Kidney (tissue), 14 donors: Measurements from ENCODE around the gene ENTREP1. TPM values are rescaled to one million over a fixed set of nuclear protein-coding genes. Genes with fewer than 3 reads are reported as not detected.

ENCODE experiments used
- DNase-seq, 5 donors: peaks; one replicate each; pipeline ENCODE4 v3.0.0-alpha.2; 2013 to 2020
- FAIRE-seq: peaks from 2 replicates; lab custom pipeline; 2012; peaks lifted over from hg19 to GRCh38; lab: Jason Lieb, UNC
- H3K27ac ChIP-seq, 2 donors: one replicate each; pipeline ENCODE4 v1.7.0; 2013; ENCODE audit warnings: low read depth in 2 of 2, low read length in 2 of 2, inconsistent platforms in 1 of 2
- H3K27me3 ChIP-seq: one replicate; pipeline ENCODE4 v1.7.1; 2013; ENCODE audit warnings: low read length, inconsistent platforms; ENCODE audit not compliant: control insufficient read depth, insufficient read depth
- H3K36me3 ChIP-seq, 3 donors: one replicate each; pipeline versions ENCODE4 v1.7.0 to v1.7.1; 2013; ENCODE audit warnings: low read length in 3 of 3, control low read depth in 1 of 3, inconsistent platforms in 1 of 3; ENCODE audit not compliant: insufficient read depth in 3 of 3, control insufficient read depth in 2 of 3
- H3K4me1 ChIP-seq, 3 donors: one replicate each; pipeline versions ENCODE4 v1.7.0 to v1.7.1; 2013; ENCODE audit warnings: low read length in 3 of 3, inconsistent platforms in 1 of 3, low read depth in 1 of 3; ENCODE audit not compliant: control insufficient read depth in 2 of 3, insufficient read depth in 2 of 3
- H3K4me3 ChIP-seq, 3 donors: one replicate each; pipeline versions ENCODE4 v1.7.0 to v1.8.1; 2013; ENCODE audit warnings: low read length in 3 of 3, control low read depth in 1 of 3, inconsistent platforms in 1 of 3
- H3K9ac ChIP-seq, 3 donors: one replicate each; pipeline versions ENCODE4 v1.7.0 to v1.7.1; 2013; ENCODE audit warnings: low read length in 3 of 3, control low read depth in 1 of 3, inconsistent platforms in 1 of 3
- H3K9me3 ChIP-seq, 3 donors: one replicate each; pipeline versions ENCODE4 v1.7.0 to v1.7.1; 2013; ENCODE audit warnings: low read length in 3 of 3, control low read depth in 1 of 3, inconsistent platforms in 1 of 3; ENCODE audit not compliant: control insufficient read depth in 2 of 3, insufficient read depth in 1 of 3
- CTCF ChIP-seq: IDR thresholded peaks from 3 replicates; pipeline ENCODE4 v1.5.1; 2012; ENCODE audit warnings: mild to moderate bottlenecking, moderate library complexity, borderline replicate concordance; ENCODE audit not compliant: insufficient read depth; ENCODE audit errors: extremely low read depth
- intact Hi-C: fragments of 100-400 bp; cut with DNase I; formaldehyde crosslinking; loops from one replicate; pipeline ENCODE4 v1.11.1; 2022
- polyA plus RNA-seq: library from polyadenylated mRNA; stranded (reverse); fragments of 350-450 nt; fragmentation: Illumina TruSeq; extraction: RNeasy Lipid Tissue Mini Kit (QIAGEN cat#74804); gene quantifications from one replicate; pipeline ENCODE4 v1.2.3, GENCODE V29; 2014; ENCODE audit warnings: low read depth, low replicate concordance; ENCODE audit not compliant: insufficient read depth
- total RNA-seq: library from RNA; stranded (reverse); fragmentation: NEBNext Ultra II Directional; extraction: Animal tissue kit (Norgen Biotek cat#: 25700); gene quantifications from one replicate; pipeline ENCODE4 v1.2.1, GENCODE V29; 2021
- donor health status: control.
- donor health status: control.
- donor health status: control.
- donor health status: control.
- donor health status: control.
- donor health status: DM: yes; HTN: yes; CAD: no.
- donor health status: Normal renal cell carcinoma (clear cell type).

ENTREP1 gene
- total and polyA plus RNA-seq, 2 donors from 2014 or later: 7.5 to 8.6 TPM

DNA sequence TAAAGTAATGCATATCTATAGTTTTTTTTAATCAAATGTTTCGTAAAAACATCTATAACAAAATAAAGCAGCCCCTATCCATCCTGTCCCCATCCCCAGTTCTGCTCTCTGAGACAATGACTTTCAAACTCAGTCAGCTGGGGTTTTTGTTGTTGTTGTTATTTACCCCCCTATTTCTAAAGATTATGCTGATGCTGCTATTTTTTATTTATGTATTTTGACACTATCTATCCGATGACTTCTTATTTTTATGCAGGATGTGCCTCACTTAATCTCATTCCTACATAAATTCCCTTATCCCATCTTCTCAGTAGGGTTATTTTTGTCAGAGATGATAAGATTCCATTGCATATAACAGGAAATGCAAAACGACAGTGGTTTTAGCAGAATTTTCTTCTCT lies 45.3 kb upstream of the ENTREP1 start:
- FAIRE-seq: no peak
- intact Hi-C loops: no loop called here
- no peak for DNase-seq
- Histone ChIP-seq H3K4me3 (no peak overlapping the region), H3K4me1 (no peaks in the 10 kb centered on the region), H3K9ac (no peak overlapping the region), H3K36me3 (no peaks in the 10 kb centered on the region), H3K9me3 (peaks cover 0 to 2% (median under 1%) of the 10 kb centered on the region in 3 donors), H3K27me3 (no peaks in the 10 kb centered on the region), H3K27ac (no peak overlapping the region)
- TF ChIP-seq CTCF: no peak

DNA sequence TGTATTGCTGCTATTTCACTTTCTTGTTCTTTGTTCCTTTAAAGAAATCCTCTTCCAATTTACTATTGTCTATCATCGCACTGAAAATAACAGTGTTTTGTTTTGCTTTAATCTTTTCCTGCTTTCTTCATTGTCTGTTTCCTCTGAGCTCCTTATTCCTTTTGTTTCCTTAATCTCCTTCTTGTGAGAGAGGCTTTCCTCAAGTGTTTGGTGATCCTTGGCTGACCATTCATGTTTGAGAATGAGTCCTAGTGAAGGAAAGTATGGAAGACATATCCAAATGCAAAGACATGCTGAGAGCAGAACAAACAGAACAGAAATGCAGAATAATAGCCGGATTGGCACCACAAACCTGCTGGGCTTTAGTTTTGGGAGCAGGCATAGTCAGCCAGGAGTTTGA lies 42.0 kb upstream of the ENTREP1 start:
- no peak for DNase-seq
- Histone ChIP-seq H3K4me1 (no peaks in the 10 kb centered on the region), H3K9ac (no peak overlapping the region), H3K27ac (no peak overlapping the region), H3K9me3 (peaks cover 0 to 3% (median 0%) of the 10 kb centered on the region in 3 donors), H3K27me3 (no peaks in the 10 kb centered on the region), H3K4me3 (no peak overlapping the region), H3K36me3 (no peaks in the 10 kb centered on the region)
- intact Hi-C loops: no loop called here
- no peak for FAIRE-seq
- TF ChIP-seq CTCF: no peak

DNA sequence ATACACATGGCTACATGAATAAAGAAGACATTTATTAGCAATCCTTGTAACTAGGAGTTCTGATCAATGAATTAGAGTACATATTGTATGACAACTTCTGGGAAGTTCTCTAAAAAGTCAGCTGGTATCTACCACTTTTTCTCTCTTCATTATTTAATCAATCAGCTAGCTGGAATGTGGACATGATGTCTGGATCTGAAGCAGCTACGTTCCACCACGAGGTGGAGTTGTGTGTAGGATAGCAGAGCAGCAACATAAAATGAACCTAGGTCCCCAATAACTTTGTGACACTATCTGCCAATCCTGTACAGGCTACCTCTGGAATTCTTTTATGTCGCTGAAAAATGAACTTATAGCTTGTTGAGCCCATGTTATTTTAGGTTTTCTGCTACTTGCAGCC lies 32.9 kb upstream of the ENTREP1 start:
- no peak for DNase-seq
- H3K4me3 ChIP-seq: no peak overlapping the region
- H3K4me1 ChIP-seq: no peaks in the 10 kb centered on the region
- H3K27me3 ChIP-seq: no peaks in the 10 kb centered on the region
- FAIRE-seq: no peak
- TF ChIP-seq CTCF: no peak
- no peaks in the 10 kb centered on the region for H3K9me3 ChIP-seq
- no peaks in the 10 kb centered on the region for H3K36me3 ChIP-seq
- H3K9ac ChIP-seq: no peak overlapping the region
- H3K27ac ChIP-seq: no peak overlapping the region
- intact Hi-C loops: no loop called here

GRCh38 chr9:69293156-69293555 lies 31.9 kb upstream of the ENTREP1 start:
- H3K36me3 ChIP-seq: no peaks in the 10 kb centered on the region
- no peaks in the 10 kb centered on the region for H3K9me3 ChIP-seq
- no peak overlapping the region for H3K4me3 ChIP-seq
- no peaks in the 10 kb centered on the region for H3K27me3 ChIP-seq
- intact Hi-C loops: no loop called here
- no peak overlapping the region for H3K27ac ChIP-seq
- H3K9ac ChIP-seq: no peak overlapping the region
- FAIRE-seq (no peak), DNase-seq (no peak)
- no peaks in the 10 kb centered on the region for H3K4me1 ChIP-seq
- no peak for TF ChIP-seq CTCF
